ENCODE data around the gene PLA2G6. TPM values are rescaled to one million over a fixed set of nuclear protein-coding genes. Genes with fewer than 3 reads are reported as not detected.

The PLA2G6 gene
- total RNA-seq, 6 donors from 2014 or later, result 21.1 to 295 (median 47.5) TPM

DNA sequence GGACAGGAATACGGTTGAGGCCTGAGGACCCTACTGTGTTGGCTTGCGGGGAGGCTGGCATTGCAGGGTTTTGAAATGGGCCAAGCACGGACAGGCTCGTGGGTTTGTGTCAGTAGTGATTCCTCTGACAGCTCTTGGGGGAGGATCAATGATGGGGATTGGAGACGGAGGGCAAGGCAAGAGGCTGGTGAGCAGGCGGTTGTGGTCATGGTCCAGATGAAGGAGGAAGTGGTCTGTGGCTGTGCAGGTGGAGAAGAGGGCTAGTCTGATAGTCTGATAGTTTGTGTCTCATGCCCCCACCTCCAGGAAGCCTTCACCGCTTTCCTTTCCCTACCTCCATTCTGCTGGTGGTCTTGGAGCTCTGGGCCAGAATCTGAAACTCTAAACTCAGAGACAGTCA lies 23.2 kb upstream of the PLA2G6 start:
- H3K36me3 ChIP-seq, result peaks cover 0 to 9% (median 0%) of the 10 kb centered on the region in 4 donors
- peak overlapping the region in 3 of 4 donors; percentile 62 to 99 (median 96) for H3K27ac ChIP-seq
- TF ChIP-seq CTCF (IDR thresholded peaks at IDR 0.05), result no peak
- no peak for TF ChIP-seq POLR2A (IDR thresholded peaks at IDR 0.05)
- no peak for TF ChIP-seq POLR2AphosphoS5 (IDR thresholded peaks at IDR 0.05)
- no peak for TF ChIP-seq EP300 (IDR thresholded peaks at IDR 0.05)
- peaks cover 24 to 30% (median 27%) of the 10 kb centered on the region in 4 donors for H3K4me1 ChIP-seq
- H3K9me3 ChIP-seq, result no peaks in the 10 kb centered on the region
- WGBS, 2 donors, result 66 to 79% methylated on average over 7 of the region's 7 CpGs
- no peak overlapping the region for H3K4me3 ChIP-seq
- DNase-seq (no peak), ATAC-seq (ENCODE audit: low FRiP score in 2 of 2) (no peak)
- H3K27me3 ChIP-seq, result no peaks in the 10 kb centered on the region

DNA sequence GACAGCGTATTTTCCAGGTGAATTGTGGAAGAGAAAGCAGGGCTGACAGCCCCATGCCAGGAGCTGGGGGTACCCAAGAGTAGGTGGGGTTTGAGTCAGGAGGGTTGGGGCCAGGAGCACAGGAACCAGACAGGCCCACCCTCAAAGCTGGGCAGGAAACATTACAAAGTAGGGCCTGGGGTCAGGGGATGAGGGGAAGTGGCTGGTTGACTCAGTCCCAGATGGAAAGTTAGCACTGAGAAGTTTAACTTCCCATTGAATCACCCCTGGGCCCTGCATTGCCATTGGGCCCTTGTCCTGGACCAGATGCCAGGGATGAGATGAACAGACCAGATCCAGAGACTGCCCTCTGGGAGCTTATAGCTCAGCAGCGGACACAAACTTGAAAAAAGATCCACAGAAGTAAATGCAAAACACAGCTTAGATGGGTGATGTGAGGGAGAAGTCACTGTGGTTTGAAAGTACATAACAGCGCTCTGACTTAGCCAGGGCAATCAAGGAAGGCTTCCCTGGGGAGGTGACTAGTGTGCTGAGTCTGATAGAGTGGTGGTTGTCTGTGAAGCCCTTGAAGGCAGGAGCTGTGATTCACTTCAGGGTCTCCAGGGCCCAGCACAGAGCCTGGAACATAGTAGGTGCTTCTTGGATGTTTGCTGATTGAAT lies 22.4 kb upstream of the PLA2G6 start:
- Histone ChIP-seq H3K9me3 (no peaks in the 10 kb centered on the region), H3K27ac (peak overlapping the region; percentile 96 to 99 (median 98)), H3K36me3 (peaks cover 0 to 9% (median 0%) of the 10 kb centered on the region in 4 donors), H3K27me3 (no peaks in the 10 kb centered on the region), H3K4me1 (peaks cover 24 to 29% (median 27%) of the 10 kb centered on the region in 4 donors), H3K4me3 (peak overlapping the region in 3 of 4 donors; percentile 70 to 88 (median 87))
- TF ChIP-seq CTCF (IDR thresholded peaks at IDR 0.05) (no peak), EP300 (IDR thresholded peaks at IDR 0.05) (no peak), POLR2A (IDR thresholded peaks at IDR 0.05) (no peak), POLR2AphosphoS5 (IDR thresholded peaks at IDR 0.05) (no peak)
- DNase-seq (no peak), ATAC-seq (ENCODE audit: low FRiP score in 2 of 2) (no peak)
- 89 to 94% methylated on average over 3 of the region's 3 CpGs for WGBS, 2 donors

DNA sequence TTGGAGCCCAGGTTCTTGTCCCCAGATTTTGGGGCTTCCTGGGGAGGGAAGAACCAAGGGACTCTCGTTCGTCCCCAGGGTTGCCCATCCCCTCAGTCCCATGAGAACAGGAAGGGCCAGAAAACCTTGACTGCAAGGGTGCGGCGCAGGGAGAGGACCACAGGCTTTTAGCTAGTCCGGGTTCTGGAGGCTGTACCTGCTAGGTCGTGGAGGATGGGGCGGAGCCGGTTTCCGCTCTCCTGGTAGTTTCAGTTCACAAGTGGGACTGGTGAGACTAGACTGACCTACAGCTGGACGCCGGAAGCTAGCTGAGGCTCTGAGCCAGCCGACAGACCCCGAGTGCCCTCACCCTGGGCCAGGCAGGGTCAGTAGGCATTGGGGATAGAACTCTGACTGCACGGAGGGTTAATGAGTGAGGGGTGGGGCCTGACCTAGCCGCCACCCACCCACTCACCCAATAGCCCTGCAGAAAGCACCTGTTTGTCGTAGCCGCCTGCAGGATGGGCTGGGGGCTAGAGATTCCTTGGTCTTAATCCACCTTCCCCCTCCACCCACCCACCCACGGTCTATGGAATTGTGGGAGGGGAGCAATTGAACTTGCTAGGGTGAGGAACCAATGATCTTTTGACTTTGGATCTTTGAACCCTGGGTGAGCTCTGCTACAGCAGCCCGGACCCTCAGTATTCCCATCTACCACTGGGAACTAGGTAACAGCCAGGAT lies 21.6 kb upstream of the PLA2G6 start:
- H3K36me3 ChIP-seq, result peaks cover 0 to 4% (median 0%) of the 10 kb centered on the region in 4 donors
- ATAC-seq (ENCODE audit: low FRiP score in 2 of 2), result peak; percentile 2 to 54

GRCh38 chr22:38202437-38203089 lies 20.9 kb upstream of the PLA2G6 start:
- Histone ChIP-seq H3K27me3 (no peaks in the 10 kb centered on the region), H3K27ac (peak overlapping the region; percentile 96 to 99 (median 98)), H3K4me3 (peak overlapping the region; percentile 60 to 88 (median 78)), H3K9me3 (no peaks in the 10 kb centered on the region), H3K4me1 (peaks cover 20 to 29% (median 27%) of the 10 kb centered on the region in 4 donors), H3K36me3 (no peaks in the 10 kb centered on the region)
- 0% methylated on average over 55 of the region's 74 CpGs; no CpG with 5 or more reads in 1 of the 2 donors for WGBS, 2 donors
- peak; percentile 74 to 87 for ATAC-seq (ENCODE audit: low FRiP score in 2 of 2)
- peak; percentile 90 to 98 for DNase-seq
- TF ChIP-seq POLR2A (IDR thresholded peaks at IDR 0.05), result peak in 2 of 4 donors; percentile 24 to 41
- peak; percentile 30 to 79 (median 54) for TF ChIP-seq CTCF (IDR thresholded peaks at IDR 0.05)
- peak; percentile 89 to 90 for TF ChIP-seq POLR2AphosphoS5 (IDR thresholded peaks at IDR 0.05)
- TF ChIP-seq EP300 (IDR thresholded peaks at IDR 0.05), result peak in 3 of 4 donors; percentile 74 to 98 (median 96)

More for the DNA sequence above, 21.6 kb upstream of the PLA2G6 start:
- Histone ChIP-seq H3K4me1 (peaks cover 22 to 29% (median 27%) of the 10 kb centered on the region in 4 donors), H3K4me3 (peak overlapping the region; percentile 60 to 88 (median 78)), H3K27ac (peak overlapping the region; percentile 96 to 99 (median 98)), H3K9me3 (no peaks in the 10 kb centered on the region), H3K27me3 (no peaks in the 10 kb centered on the region)
- 5 to 16% methylated on average over 5 to 19 of the region's 19 CpGs for WGBS, 2 donors
- TF ChIP-seq POLR2A (IDR thresholded peaks at IDR 0.05) (peak in 1 of 4 donors; percentile 44), POLR2AphosphoS5 (IDR thresholded peaks at IDR 0.05) (peak in 1 of 2 donors; percentile 4), EP300 (IDR thresholded peaks at IDR 0.05) (no peak)
- DNase-seq, result peak in 1 of 2 donors; percentile 86

Measured in upper lobe of left lung (tissue), 6 donors.